HG02763 (cell line): ENCODE data around the gene KLC3.
A peak's percentile ranks its signal among the peaks of the same experiment; 100 is the strongest.

ENCODE experiments used
- ATAC-seq: cut with Tn5 transposase; IDR thresholded peaks from one replicate; pipeline ENCODE4 v1.9.1; 2021; ENCODE audit warnings: mild to moderate bottlenecking, moderate library complexity; ENCODE audit not compliant: unreplicated experiment

The KLC3 gene

DNA sequence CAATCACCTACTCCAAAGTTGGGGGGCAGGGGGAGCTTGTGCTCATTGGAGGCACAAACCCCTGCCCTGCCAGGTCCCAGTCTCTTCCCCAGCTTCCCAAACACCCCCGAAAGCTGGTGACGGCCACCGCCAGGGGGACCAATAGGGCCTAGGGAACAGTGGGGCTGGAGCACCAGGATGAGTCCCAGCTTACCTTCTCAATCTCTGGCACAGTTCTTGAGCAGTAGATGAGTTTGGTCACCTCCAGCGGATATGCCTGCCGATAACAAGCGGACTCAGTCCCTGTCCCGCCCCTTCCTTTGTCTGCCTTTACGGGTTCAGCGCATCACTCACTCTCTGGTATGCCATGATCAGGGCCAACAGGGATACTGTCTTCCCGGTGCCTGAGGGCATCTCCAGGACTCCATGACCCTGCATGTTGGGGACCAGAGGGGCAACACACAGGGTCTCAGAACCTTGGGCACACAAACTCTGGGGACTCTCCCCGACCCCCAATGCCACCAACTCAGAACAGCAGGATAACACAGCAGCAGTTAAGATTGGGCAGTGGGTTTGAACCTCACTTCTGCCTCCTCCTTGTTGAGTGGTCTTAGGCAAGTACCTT is 28.3 kb downstream of the KLC3 start:
- ATAC-seq = no peak

DNA sequence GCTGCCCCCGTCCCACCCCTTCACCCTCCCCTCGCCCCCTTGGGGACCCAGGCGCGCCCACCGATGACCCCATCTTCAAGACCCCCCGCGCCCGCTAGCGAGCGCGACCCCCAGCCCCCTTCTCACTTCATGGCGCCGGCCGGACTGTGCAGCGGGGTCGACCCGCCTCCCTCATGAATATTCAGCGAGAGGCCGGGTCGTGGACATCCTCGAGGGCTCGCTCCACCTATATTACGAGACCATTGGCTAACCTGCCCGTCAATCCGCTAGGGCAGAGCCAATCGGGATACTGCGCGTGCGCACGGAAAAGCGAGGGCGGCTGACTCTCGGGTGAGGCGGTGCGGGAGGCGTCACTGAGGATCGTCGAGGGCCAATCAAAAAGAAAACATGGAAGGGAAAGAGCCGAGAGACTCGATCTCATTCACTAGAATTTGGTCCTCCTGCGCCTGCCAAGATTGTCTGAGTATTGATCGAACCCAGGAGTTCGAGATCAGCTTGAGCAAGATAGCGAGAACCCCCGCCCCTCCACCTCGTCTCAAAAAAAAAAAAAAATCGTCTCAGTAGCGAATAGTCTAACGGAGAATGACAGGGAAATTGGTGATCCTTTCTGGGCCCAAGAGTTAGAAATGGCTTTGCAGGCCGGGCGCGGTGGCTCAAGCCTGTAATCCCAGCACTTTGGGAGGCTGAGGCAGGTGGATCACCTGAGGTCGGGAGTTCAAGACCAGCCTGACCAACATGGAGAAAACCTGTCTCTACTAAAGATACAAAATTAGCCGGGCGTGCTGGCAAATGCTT is 30.1 kb downstream of the KLC3 start, which contains the start of gene ERCC2:
Gene ERCC2 (minus strand): TSS at position 164 of the 795 bp plus-strand sequence. CDS start 33 bp downstream, at position 131.
- ATAC-seq = peak; percentile 93

DNA sequence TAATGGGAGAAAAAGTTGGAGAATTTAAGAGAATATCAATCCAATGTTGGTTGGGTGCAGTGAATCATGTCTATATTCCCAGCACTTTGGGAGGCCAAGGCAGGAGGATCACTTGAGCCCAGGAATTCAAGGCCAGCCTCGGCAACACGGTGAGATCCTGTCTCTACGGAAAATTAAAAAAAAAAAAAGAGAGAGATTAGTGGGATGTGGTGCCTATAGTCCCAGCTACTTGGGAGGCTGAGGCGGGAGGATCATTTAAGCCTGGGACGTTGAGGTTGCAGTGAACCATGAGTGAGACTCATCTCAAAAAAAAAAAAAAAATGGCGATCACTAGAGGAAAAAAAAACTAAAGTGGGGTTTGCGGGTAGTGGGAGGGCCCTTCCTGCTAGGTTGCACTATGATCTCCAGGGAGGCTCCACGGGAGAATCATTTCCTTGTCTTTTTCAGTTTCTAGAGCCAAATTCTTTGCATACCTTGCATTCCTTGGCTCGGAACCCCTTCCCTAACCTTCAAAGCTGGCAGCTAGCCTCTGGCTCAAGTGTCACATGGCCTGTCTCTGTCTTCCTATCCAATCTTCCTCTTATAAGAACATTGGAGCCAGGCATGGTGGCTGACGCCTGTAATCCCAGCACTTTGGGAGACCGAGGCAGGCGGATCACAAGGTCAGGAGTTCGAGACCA is 35.6 kb downstream of the KLC3 start:
- no peak for ATAC-seq

DNA sequence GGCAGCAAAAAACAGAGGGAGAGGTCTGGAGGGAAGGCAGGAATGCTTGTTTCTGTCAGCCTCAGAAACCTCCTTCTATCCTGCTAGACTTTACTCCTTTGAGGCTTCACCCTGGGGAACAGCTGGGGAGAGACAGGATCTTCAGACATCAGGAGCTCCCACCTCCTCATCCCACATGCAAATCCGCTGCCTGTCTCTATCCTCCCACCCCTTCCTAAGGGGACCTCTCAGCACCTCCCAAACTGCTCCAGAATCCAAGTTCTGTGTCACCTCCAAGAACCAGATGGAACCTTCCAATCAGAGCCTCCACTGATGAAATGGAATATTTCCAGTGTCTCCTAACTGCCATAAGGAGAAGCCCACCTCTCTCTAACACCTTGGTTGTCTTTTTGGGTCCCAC is 39.6 kb downstream of the KLC3 start:
- no peak for ATAC-seq

DNA sequence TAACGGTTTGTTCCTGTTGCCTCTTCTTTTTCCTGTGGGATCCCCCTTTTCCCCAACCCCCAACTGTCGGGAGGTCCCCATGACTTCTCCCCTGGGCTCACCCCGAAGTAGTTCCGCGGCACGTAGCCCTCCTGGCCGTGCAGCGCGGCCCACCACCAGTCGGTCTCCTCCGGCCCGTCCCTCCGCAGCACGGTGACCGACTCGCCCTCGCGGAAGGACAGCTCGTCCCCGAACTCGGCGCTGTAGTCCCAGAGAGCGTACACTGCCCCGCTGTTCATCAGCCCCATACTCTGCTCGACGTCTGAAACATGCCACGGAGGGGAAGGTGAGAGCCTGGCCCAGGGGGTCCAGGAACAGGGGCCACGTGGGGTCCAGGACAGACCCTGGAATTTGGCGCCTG is 41.9 kb downstream of the KLC3 start:
- no peak for ATAC-seq

DNA sequence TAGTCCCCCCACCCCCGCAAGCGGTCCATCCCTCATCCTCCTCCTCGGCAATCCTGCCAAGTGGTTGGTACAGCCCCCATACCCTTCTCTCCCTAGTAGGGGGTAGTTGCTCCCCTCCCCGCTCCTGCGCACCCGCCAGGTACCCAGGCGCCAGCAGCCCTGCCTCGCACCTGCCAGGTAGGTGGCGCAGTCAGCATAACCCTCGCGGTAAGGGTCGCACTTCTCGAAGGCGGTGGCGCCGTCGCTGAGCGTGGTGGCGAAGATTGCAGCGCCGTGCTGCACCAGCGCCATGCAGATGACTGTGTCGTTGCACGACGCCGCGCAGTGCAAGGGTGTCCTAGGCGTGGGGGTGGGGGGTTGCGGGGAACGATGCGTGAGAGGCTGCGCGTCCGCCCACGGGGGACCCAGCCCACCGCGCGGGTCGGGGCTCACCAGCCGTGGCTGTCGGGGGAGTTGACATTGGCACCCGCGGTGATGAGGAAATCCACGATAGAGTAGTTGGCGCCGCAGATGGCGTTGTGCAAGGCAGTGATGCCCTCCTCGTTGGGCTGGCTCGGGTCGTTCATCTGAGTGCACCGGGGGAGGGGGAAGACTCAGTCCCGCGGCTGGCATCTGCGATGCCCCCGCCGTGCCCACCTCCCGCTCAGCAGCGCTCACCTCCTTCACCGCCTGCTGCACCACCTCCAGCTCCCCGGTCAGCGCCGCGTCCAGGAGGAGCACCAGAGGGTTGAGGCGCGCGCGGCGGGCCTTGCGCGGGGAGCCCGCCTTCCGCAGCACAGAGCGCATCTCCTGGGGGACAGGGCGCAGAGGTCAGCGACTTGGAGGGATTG is 45.1 kb downstream of the KLC3 start:
- no peak for ATAC-seq

DNA sequence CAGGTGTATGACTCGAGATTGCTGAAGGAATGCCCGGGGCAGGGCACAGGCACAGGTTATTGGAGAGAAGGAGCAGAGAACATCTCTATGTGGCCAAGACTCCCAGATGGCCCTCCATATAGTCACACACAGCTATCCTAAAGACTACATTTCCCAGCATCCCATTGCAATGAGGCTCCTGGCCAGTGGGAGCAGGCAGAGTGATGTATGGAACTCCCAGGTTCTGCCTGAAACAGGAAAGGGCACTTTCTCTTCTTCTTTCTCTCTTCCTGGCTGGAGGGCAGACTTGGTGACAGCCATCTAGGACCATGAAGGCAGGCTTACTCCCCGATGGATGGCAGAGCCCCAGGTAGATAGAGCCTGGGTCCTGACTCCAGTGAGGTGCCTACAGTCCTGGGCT is 50.8 kb downstream of the KLC3 start:
- no peak for ATAC-seq

DNA sequence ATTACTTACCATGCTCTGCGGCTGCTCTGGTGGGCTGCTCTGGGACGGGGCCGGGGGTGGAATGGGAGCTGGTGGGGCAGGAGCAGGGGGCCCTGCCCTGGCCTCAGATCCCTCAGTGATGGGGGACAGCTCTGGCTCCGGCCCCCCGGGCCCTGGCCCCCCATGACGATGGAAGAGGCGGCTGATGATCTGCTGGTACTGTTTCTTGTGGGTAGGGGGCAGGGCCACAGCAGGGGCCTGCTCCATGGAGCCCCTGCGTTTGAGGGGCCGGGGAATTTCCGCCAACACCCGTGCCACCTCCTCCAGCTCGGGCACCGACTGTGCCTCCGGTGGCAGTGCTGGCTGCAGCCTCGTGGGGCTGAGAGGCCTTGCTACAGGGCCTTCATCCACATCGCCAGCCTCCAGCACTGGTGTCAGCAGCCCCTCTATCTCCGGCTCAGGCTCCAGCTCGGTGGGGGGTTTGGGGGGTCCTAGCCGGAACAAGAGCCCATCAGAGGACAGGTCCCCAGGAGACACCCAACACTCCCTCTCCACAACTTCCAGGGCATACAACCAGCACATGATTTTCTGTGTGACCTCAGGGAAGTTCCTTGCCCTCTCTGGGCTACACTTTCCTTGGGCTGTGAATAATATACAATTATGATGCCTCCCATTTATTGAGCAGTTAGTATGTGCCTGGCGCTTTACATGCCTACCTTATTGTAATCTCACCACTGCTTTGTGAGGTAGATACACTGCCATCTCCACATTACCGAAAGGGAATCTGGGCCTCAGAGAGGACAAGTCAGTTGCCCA is 51.5 kb downstream of the KLC3 start:
- ATAC-seq = no peak

DNA sequence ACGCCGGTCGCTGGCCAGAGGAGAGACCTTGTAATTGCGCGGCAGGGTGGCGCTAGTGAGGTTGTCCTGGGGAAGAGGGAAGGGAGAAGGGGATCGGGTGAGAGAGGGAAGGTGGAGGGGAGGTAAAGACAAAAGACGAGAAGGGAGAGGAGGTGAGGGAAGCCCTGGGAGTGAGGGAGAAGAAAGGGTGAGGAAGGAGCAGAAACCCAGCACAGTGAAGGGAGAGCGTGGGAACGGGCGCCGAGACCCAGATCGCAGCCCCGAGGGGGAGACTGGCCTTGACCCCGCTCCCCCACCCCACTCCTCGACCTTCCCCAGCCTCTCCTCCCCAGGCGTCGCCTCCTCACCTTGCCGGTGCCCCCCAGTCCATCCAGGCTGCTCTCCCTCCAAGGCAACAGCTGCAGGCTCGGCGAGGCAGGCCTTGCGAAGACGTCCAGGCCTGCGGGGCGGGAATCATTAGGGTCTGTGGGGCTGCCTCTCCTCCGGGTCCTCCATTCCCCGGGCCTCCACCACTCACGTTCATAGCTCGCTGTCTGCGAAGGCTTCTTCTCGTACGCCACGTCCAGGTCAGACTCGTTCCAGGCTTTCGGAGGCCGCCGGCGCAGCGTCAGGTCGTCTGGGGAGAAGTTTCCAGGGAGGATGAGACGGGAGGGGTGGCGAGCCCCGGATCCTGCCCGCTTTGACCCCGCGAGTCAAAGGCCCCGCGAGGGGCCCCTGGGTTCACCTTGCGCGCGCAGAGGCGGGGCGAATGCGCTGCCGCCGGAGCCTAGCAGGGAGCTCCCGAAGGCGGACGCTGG is 55.5 kb downstream of the KLC3 start:
- ATAC-seq = no peak

DNA sequence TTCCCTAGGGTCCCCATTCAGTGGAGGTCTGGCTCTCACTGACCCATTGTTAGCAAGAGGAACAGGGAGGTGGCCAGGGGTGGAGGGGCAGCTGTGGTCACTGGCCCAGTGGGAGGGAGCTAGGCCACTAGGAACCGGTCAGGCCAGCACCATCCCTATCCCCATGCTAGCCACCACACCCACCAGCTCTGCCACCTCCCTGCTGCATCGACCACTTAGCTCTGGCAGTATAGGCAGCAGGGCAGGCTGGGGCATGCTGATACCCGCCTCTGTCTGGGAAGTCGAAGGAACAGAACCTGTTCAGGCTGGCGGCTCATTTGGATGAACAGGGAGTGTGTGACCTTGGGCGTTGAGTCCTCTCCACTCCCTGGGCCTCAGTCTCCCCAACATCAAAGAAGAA is 59.6 kb downstream of the KLC3 start:
- no peak for ATAC-seq
